HUDEP-2 (cell line): ENCODE data around the gene RNF126.
"Not testable (repeated sequence)": the region's sequence is repeated elsewhere in the genome, so short reads cannot be mapped to it uniquely, and the experiment has no call there.

Experiments
- DNase-seq, 76 experiments: peaks; one replicate each; lab custom pipeline; 2025; ENCODE audit not compliant: unreplicated experiment in 76 of 76; lab: John Stamatoyannopoulos, UW

Gene RNF126

DNA sequence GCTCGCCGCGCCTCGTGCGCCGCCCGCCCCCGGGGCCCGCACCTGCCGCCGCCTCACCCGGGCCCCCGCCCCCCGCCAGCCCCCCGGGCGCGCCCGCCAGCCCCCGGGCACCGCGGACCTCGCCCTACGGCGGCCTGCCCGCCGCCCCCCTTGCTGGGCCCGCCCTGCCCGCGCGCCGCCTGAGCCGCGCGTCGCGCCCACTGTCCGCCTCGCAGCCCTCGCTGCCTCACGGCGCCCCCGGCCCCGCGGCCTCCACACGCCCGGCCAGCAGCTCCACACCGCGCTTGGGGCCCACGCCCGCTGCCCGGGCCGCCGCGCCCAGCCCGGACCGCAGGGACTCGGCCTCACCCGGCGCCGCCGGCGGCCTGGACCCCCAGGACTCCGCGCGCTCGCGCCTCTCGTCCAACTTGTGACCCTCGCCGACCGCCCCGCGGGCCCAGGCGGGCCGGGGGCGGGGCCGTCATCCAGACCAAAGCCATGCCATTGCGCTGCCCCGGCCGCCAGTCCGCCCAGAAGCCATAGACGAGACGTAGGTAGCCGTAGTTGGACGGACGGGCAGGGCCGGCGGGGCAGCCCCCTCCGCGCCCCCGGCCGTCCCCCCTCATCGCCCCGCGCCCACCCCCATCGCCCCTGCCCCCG, 46.8 kb downstream of the RNF126 start:
- no peak for DNase-seq

DNA sequence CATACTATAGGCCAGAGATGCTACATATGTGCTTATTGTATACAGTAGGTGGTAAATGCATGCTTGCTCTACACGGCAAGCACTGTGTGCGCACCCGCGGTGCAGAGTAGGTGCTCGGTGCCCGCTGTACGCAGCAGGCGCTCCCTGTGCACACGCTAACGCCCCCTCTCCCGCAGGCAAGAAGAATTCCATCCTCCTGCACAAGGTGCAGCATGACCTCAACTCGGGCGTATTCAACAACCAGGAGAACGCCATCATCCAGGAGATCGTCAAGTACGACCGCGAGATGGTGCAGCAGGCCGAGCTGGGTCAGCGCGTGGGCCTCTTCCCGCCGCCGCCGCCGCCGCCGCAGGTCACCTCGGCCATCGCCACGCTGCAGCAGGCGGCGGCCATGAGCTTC, 47.4 kb downstream of the RNF126 start:
- no peak for DNase-seq

GRCh38 chr19:613732-614567, 49.1 kb downstream of the RNF126 start:
- DNase-seq: no peak

GRCh38 chr19:612941-613340, 50.1 kb downstream of the RNF126 start:
- DNase-seq: no peak

- no peak for DNase-seq
Observed at GRCh38 chr19:611481-611868, 51.5 kb downstream of the RNF126 start.

GRCh38 chr19:610801-611480, 52.1 kb downstream of the RNF126 start:
- DNase-seq: peak in 48 of 76 experiments; percentile 12 to 82 (median 46)

DNA sequence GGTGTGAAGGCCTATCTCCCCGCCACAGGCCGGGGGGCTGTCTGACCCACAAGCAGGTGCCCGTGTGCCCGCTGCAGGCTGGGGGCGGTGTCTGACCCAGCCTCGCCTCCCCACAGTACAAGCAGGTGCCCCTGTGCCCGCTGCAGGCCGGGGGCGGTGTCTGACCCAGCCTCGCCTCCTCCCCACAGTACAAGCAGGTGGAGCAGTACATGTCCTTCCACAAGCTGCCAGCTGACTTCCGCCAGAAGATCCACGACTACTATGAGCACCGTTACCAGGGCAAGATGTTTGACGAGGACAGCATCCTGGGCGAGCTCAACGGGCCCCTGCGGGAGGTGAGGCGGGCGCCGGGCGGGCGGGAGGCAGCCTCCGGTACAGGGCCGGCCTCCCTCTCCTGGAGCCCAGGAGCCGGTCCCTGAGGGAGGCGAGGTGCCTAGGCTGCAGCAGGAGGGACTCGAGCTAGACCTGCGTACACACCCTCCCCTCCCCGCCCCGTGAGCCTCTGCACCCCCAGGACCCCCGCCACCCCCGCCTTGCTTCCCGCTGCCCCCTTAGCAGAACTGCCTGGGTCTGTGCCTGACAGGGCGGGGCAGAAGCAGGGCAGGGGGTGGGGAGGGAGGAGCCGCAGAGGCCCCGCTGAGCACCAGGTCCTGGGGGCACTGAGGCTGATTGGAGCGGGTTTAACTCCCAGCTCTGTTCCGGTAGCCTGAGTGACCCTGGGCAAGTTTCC, 52.8 kb downstream of the RNF126 start:
- DNase-seq: peak in 2 of 76 experiments; percentile 27

DNA sequence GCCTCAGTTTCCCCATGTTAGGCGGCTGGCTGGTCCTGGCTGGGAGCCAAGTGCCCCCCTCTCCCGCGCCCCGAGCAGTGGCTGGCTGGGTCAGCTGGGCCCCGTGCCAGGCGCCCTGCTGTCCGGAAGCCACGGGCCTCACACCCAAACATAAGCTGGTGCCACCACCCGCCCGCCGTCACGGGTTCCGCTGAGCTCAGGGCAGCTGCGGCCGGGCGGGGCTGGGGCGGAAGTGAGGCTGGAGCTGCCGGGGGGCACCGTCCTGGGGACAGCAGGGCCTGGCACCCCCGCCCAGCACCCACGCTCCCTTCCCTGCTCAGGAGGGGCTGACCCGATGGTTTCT, 54.0 kb downstream of the RNF126 start:
- DNase-seq: peak in 65 of 76 experiments; percentile 23 to 89 (median 71)

DNA sequence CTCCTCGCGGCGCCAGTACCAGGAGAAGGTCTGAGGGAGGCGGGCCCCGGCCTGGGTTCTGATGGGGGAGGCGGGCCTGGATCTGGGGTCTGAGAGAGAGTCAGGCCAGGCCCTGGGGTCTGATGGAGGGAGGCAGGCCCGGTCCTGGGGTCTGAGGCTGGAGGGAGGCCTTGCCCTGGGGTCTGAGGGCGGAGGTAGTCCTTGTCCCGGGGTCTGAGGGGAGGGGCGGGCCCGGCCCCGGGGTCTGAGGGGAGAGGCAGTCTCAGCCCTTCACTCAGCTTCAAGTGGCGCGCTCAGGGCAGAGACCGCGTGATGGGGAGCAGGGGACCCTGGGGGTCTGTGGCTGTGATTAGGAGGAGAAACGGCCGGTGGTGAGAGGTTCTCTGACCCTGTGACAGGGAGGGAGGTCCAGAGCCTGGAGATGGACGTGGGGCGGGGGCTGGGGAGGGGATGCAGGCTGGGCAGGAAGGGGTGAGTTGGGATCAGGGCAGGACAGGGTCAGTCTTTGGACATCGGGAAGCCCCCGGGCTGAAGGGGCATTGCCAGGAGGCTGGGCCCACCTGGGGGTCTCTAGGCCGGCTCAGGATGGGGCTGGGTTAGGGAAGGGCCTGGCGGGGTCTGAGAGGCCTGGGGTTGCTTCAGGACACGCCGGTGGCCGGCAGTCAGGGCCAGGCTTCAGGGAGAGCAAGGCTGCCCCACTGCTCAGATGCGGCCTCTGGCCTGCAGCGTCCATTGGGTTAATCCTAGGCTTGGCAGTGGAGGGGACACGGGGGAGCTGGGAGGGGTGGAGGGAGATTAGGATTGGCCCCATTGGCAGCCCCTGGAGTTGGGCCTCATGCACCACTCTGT, 54.6 kb downstream of the RNF126 start:
- no peak for DNase-seq

DNA sequence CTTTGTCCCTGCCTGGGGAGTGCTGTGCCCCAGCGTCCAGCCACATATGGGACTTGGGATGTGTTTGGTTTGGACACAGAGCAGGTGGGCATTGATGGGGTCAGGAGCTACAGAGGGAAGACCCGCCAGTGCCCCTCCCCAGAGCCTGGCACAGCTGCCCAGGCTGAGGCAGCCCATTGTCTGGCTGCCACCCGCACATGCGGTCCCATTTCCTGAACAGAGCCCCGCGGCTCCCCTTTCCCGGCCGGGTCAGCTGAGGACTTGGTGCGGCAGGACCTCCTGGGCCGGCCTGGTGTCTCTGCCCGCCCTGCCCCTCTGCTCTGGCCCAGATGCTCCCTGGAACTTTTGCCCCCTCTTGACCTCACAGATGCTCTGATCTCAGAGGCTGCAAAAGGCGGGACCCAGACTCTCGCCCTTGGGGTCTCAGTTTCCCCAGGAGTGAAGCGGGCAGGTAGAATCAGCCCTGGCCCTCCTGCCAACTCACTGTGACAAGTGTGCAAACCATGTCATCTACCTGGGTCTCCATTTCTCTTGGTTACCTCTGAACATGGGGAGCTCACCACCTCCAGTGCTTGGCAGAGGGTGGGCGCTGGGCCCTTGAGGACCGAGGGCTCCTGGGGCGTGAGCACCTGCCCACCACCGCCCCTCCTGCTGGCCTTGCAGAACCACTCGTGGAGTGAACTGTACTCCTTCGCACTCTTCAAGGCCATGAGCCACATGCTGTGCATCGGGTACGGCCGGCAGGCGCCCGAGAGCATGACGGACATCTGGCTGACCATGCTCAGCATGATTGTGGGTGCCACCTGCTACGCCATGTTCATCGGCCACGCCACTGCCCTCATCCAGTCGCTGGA, 55.5 kb downstream of the RNF126 start:
- no peak for DNase-seq

- peak in 14 of 76 experiments; percentile 13 to 54 (median 30) for DNase-seq
Observed at GRCh38 chr19:605061-605971, 57.7 kb downstream of the RNF126 start.

DNA sequence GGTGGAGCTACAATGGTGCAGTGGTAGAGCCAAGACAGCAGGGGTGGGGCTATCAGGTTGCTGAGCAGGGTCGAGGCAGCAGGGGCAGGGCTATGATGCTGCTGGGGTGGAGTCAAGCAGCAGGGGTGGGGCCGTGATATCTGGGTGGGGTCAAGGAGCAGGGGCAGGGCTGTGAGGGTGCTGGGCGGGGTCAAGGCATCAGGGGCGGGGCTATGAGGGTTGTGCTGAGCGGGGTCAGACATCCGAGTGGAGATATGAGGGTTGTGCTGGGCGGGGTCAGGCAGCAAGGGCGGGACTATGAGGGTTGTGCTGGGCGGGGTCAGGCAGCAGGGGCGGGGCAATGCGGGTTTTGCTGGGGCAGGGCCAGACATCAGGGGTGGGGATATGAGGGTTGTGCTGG, 58.7 kb downstream of the RNF126 start:
- DNase-seq: peak in 56 of 76 experiments; percentile 32 to 82 (median 65)

GRCh38 chr19:603779-604178, 59.2 kb downstream of the RNF126 start:
- peak in 3 of 76 experiments; percentile 17 to 43 (median 27) for DNase-seq

- DNase-seq: not testable (repeated sequence)
Observed at GRCh38 chr19:603302-603639, 59.7 kb downstream of the RNF126 start.

- no peak for DNase-seq
Observed at GRCh38 chr19:602391-603301, 60.4 kb downstream of the RNF126 start.

- no peak for DNase-seq
Observed at GRCh38 chr19:601790-602189, 61.2 kb downstream of the RNF126 start.

- DNase-seq: no peak
Observed at GRCh38 chr19:601310-601709, 61.7 kb downstream of the RNF126 start.
